Measurements from ENCODE around the gene DBP.

DNA sequence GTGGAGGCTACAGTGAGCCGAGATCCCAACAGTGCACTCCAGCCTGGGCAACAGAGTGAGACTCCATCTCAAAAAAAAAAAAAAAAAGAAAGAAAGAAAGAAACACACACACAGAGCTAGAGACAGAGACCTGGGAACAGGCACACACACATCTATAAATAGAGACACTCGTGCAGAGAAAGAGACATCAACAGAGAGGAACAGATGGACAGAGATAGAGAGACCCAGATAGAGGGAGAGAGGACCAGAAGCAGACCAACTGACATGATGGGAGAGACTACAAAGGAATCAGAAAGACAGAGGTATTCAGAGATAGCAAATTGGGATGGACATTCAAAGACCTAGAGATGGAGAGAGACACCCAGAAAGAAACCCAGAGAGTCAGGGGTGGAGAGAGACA is 11.0 kb upstream of the DBP start:
- no peak for TF ChIP-seq POLR2A (IDR thresholded peaks at IDR 0.05; ENCODE audit: low read length)
- TF ChIP-seq POLR2AphosphoS2 (conservative IDR thresholded peaks at IDR 0.05; ENCODE audit: low read length): no peak
- TF ChIP-seq, protein P1, sequence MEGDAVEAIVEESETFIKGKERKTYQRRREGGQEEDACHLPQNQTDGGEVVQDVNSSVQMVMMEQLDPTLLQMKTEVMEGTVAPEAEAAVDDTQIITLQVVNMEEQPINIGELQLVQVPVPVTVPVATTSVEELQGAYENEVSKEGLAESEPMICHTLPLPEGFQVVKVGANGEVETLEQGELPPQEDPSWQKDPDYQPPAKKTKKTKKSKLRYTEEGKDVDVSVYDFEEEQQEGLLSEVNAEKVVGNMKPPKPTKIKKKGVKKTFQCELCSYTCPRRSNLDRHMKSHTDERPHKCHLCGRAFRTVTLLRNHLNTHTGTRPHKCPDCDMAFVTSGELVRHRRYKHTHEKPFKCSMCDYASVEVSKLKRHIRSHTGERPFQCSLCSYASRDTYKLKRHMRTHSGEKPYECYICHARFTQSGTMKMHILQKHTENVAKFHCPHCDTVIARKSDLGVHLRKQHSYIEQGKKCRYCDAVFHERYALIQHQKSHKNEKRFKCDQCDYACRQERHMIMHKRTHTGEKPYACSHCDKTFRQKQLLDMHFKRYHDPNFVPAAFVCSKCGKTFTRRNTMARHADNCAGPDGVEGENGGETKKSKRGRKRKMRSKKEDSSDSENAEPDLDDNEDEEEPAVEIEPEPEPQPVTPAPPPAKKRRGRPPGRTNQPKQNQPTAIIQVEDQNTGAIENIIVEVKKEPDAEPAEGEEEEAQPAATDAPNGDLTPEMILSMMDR (IDR thresholded peaks at IDR 0.05): no peak
- no peak for TF ChIP-seq RNF2 (IDR thresholded peaks at IDR 0.05; ENCODE audit: borderline replicate concordance, low read depth)
- no peak for TF ChIP-seq CHD4 (IDR thresholded peaks at IDR 0.05; ENCODE audit: borderline replicate concordance)
- TF ChIP-seq BHLHE40 (IDR thresholded peaks at IDR 0.05; ENCODE audit: low read depth, low read length): no peak
- no peak for TF ChIP-seq EP300 (IDR thresholded peaks at IDR 0.05)
- TF ChIP-seq FOSL2 (IDR thresholded peaks at IDR 0.05): no peak
- TF ChIP-seq FOSL2 (CRISPR knock-in tag; IDR thresholded peaks at IDR 0.05): no peak
- TF ChIP-seq RFX5 (IDR thresholded peaks at IDR 0.05): no peak
- no peak for TF ChIP-seq MYC (IDR thresholded peaks at IDR 0.05; ENCODE audit: borderline replicate concordance, low read length)
- TF ChIP-seq, protein P2, sequence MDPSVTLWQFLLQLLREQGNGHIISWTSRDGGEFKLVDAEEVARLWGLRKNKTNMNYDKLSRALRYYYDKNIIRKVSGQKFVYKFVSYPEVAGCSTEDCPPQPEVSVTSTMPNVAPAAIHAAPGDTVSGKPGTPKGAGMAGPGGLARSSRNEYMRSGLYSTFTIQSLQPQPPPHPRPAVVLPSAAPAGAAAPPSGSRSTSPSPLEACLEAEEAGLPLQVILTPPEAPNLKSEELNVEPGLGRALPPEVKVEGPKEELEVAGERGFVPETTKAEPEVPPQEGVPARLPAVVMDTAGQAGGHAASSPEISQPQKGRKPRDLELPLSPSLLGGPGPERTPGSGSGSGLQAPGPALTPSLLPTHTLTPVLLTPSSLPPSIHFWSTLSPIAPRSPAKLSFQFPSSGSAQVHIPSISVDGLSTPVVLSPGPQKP (IDR thresholded peaks at IDR 0.05; ENCODE audit: low read depth, low read length): no peak

All from A549 (cell line).